Measurements from ENCODE around the gene DTX2.
"Not testable (repeated sequence)": the region's sequence is repeated elsewhere in the genome, so short reads cannot be mapped to it uniquely, and the experiment has no call there.

DTX2 gene

GRCh38 chr7:76430836-76431235, 30.7 kb upstream of the DTX2 start:
- DNase-seq (no peak), ATAC-seq (no peak)
- no peaks in the 10 kb centered on the region for H3K4me1 Mint-ChIP-seq
- no peak overlapping the region for H3K27ac Mint-ChIP-seq
- H3K9me3 Mint-ChIP-seq, result no peaks in the 10 kb centered on the region
- no peaks in the 10 kb centered on the region for H3K27me3 Mint-ChIP-seq
- no peaks in the 10 kb centered on the region for H3K36me3 Mint-ChIP-seq (ENCODE audit: low read depth)
- H3K4me3 Mint-ChIP-seq, result no peak overlapping the region

GRCh38 chr7:76437873-76438272, 23.6 kb upstream of the DTX2 start:
- DNase-seq, result peak; percentile 58
- not testable (repeated sequence) for H3K9me3 Mint-ChIP-seq; H3K4me1 Mint-ChIP-seq; H3K36me3 Mint-ChIP-seq (ENCODE audit: low read depth); H3K4me3 Mint-ChIP-seq; H3K27me3 Mint-ChIP-seq; H3K27ac Mint-ChIP-seq
- peak; percentile 65 for ATAC-seq

GRCh38 chr7:76439120-76439888, 22.2 kb upstream of the DTX2 start:
- not testable (repeated sequence) for ATAC-seq, DNase-seq

DNA sequence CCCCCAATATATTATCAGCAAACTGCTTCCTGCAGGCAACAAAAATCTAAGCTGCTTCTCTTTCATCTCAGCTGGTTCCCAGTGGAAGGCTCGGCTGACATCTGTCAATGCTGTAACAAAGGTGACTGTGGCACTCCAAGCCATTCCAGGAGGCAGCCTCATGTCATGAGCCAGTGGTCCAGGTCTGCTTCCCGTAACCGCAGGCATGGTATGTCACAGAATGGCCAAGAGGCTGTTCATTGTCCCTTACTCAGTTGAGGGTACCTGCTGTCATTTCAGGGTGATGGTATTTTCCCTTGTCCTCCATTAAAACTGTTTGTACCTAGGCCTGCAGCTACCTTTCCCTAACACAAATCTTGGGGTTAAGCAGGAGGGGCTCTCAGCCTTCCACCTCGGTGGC, 21.1 kb upstream of the DTX2 start:
- DNase-seq; ATAC-seq; H3K9me3 Mint-ChIP-seq; H3K36me3 Mint-ChIP-seq (ENCODE audit: low read depth); H3K27me3 Mint-ChIP-seq; H3K4me3 Mint-ChIP-seq; H3K27ac Mint-ChIP-seq: not testable (repeated sequence)
- peaks cover 13% of the 10 kb centered on the region for H3K4me1 Mint-ChIP-seq

More at GRCh38 chr7:76439120-76439888, 22.2 kb upstream of the DTX2 start:
- not testable (repeated sequence) for H3K4me1 Mint-ChIP-seq; H3K27ac Mint-ChIP-seq; H3K9me3 Mint-ChIP-seq; H3K27me3 Mint-ChIP-seq; H3K4me3 Mint-ChIP-seq; H3K36me3 Mint-ChIP-seq (ENCODE audit: low read depth)

DNA sequence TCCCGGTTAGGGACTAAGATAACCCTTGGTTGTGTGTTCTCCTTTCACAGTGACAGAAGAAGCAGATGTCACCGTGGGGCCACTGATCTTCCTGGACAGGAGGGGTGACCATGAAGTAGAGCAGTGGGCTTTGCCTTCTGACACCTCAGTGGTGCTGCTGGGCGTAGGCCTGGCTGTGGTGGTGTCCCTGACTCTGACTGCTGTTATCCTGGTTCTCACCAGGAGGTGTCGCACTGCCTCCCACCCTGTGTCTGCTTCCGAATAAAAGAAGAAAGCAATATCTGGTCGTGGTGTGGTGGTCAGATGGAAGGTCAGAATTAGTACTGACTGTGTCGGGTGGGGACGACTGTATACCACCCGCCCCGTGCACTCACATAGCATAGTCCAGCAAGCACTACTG, 19.7 kb upstream of the DTX2 start:
- not testable (repeated sequence) for H3K4me3 Mint-ChIP-seq; H3K27me3 Mint-ChIP-seq; H3K9me3 Mint-ChIP-seq; H3K27ac Mint-ChIP-seq; H3K36me3 Mint-ChIP-seq (ENCODE audit: low read depth); DNase-seq
- ATAC-seq, result peak; percentile 27
- peaks cover 15% of the 10 kb centered on the region for H3K4me1 Mint-ChIP-seq

- H3K4me3 Mint-ChIP-seq; H3K27ac Mint-ChIP-seq; H3K27me3 Mint-ChIP-seq; DNase-seq; ATAC-seq; H3K9me3 Mint-ChIP-seq; H3K36me3 Mint-ChIP-seq (ENCODE audit: low read depth): not testable (repeated sequence)
- H3K4me1 Mint-ChIP-seq, result peaks cover 15% of the 10 kb centered on the region
Observed at GRCh38 chr7:76442664-76443446, 18.7 kb upstream of the DTX2 start.

DNA sequence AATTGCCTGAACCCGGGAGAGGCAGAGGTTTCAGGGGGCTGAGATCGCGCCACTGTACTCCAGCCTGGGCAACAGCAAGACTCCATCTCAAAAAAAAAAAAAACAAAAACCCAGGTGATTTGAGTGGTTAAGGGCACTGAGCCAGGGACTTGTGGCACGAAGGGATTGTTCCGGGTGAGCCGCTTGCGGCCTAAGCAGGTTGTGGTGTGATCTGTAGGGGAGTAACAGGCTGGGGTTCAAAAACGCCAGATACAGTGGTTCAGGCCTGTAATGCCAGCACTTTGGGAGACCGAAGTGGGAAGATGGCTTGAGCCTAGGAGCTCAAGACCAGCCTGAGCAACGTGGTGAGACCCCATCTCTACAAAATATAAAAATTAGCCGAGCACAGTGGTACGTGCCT, 17.7 kb upstream of the DTX2 start:
- not testable (repeated sequence) for H3K36me3 Mint-ChIP-seq (ENCODE audit: low read depth); DNase-seq; H3K4me3 Mint-ChIP-seq; H3K27me3 Mint-ChIP-seq; H3K9me3 Mint-ChIP-seq
- H3K27ac Mint-ChIP-seq, result peak overlapping the region; percentile 72
- ATAC-seq, result peak; percentile 79
- peaks cover 14% of the 10 kb centered on the region for H3K4me1 Mint-ChIP-seq

GRCh38 chr7:76445577-76446008, 15.9 kb upstream of the DTX2 start:
- not testable (repeated sequence) for H3K27me3 Mint-ChIP-seq; H3K36me3 Mint-ChIP-seq (ENCODE audit: low read depth); H3K27ac Mint-ChIP-seq; DNase-seq; H3K9me3 Mint-ChIP-seq
- Mint-ChIP-seq H3K4me1 (peaks cover 14% of the 10 kb centered on the region), H3K4me3 (peak overlapping the region; percentile 42)
- ATAC-seq, result peak; percentile 85

- not testable (repeated sequence) for H3K9me3 Mint-ChIP-seq; H3K4me1 Mint-ChIP-seq; H3K36me3 Mint-ChIP-seq (ENCODE audit: low read depth)
Observed at GRCh38 chr7:76457017-76457416, 4.5 kb upstream of the DTX2 start.

DNA sequence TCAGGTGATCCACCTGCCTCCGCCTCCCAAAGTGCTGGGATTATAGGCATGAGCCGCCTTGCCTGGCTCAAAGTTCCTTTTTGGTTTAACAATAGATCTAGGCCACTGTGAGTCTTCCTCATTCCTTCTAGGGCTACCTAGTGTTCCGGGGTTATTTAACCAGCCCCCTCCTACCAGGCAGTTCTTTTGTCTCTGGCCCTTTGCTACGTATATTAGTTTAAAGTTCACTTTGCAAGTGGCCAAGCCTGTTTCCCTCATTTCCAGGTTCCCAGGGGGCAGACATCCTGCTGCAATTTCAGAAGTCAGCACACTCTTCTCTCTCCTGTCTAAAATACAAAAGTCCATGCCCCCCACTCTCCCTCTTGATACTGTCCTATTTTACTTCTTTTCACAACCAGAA, 3.0 kb upstream of the DTX2 start:
- H3K4me3 Mint-ChIP-seq, result not testable (repeated sequence)

More at GRCh38 chr7:76457017-76457416, 4.5 kb upstream of the DTX2 start:
- not testable (repeated sequence) for DNase-seq, H3K27ac Mint-ChIP-seq, H3K27me3 Mint-ChIP-seq, H3K4me3 Mint-ChIP-seq, ATAC-seq

DNA sequence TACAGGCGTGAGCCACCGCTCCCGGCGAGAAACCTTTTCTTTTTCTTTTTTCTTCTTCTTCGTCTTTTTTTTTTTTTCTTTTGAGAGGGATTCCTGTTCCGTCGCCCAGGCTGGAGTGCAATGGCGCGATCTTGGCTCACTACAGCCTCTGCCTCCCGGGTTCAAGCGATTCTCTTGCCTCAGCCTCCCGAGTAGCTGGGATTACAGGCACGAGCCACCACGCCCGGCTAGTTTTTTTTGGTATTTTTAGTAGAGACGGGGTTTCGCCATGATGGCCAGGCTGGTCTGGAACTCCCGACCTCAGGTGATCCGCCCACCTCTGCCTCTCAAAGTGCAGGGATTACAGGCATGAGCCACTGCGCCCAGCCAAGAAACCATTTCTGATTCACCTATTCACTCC, 742 bp upstream of the DTX2 start:
- H3K9me3 Mint-ChIP-seq; H3K27me3 Mint-ChIP-seq; ATAC-seq; H3K4me3 Mint-ChIP-seq; H3K27ac Mint-ChIP-seq; H3K4me1 Mint-ChIP-seq; H3K36me3 Mint-ChIP-seq (ENCODE audit: low read depth); DNase-seq: not testable (repeated sequence)

More for the DNA sequence above, 3.0 kb upstream of the DTX2 start:
- H3K9me3 Mint-ChIP-seq; H3K27ac Mint-ChIP-seq; H3K4me1 Mint-ChIP-seq; H3K27me3 Mint-ChIP-seq; ATAC-seq; H3K36me3 Mint-ChIP-seq (ENCODE audit: low read depth); DNase-seq: not testable (repeated sequence)

DNA sequence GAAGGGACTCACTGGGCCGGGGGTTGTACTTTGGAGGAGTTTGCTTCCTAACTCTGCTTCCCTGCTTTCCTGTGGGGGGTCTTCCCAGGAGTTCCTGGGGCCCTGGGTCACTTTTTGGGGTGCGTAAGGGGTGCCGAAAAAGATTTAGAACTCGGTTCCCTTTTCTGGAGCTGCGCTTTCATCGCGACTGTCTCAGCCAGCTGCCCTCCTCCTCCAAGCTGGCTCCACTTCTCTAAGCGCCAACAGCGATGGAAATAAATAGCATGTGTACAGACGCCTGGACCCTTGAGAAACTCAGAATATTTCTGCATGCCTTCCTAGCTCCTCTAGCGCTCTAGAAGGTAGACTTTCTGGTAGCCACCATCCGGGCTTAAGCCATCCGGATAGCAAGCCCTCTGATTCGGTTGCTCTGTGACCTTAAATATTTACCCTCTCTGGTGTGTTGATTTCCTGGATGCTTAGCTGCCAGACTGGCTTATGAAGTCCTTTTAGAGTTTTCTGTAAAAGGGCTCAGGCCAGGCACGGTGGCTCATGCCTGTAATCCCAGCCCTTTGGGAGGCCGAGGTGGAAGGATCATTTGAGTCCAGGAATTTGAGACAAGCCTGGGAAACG, 868 bp downstream of the DTX2 start:
- H3K9me3 Mint-ChIP-seq; H3K27ac Mint-ChIP-seq; DNase-seq; ATAC-seq; H3K36me3 Mint-ChIP-seq (ENCODE audit: low read depth); H3K4me3 Mint-ChIP-seq; H3K4me1 Mint-ChIP-seq; H3K27me3 Mint-ChIP-seq: not testable (repeated sequence)

- H3K4me3 Mint-ChIP-seq; ATAC-seq; DNase-seq; H3K27ac Mint-ChIP-seq; H3K4me1 Mint-ChIP-seq; H3K27me3 Mint-ChIP-seq; H3K9me3 Mint-ChIP-seq; H3K36me3 Mint-ChIP-seq (ENCODE audit: low read depth): not testable (repeated sequence)
Observed at GRCh38 chr7:76464959-76465358, 3.5 kb downstream of the DTX2 start.

GRCh38 chr7:76465950-76466349, 4.4 kb downstream of the DTX2 start:
- not testable (repeated sequence) for H3K9me3 Mint-ChIP-seq; H3K27me3 Mint-ChIP-seq; H3K4me3 Mint-ChIP-seq; H3K27ac Mint-ChIP-seq; DNase-seq; H3K36me3 Mint-ChIP-seq (ENCODE audit: low read depth); H3K4me1 Mint-ChIP-seq; ATAC-seq
